ENCODE measurements around the gene TANC1.

Gene TANC1

DNA sequence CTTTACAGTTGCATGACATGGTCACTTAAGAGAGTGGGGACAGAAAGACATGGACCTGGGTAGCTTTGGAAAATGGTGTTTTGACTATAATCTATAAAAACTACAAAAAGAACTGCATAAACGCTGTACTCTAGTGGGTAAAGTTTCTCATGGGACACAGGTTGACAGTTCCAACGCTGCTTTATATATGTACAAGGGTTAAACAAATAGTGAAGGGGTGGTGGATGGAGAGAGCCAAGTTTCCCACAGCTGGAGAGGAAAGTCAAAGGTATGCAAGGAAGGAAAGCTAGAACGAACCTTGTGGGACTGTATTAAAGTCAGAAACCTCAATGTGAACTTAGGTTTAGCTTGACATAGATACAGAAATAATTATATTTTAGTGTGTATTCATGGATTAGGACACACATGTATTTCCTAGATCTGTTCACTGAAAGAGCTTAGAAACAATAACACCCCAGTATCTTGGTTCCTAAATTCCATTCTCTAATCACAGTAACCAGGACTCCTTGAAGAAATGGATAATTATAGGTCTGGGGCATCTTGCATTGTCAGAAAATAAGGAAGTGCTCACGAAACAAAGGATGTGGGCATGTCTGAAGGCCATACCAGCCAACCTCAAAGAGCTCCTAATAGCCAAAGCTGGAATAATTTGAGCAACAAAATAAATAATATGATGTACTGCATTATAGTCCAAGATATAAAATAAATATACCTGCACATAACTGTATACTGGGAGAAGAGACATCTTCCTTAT lies 28.8 kb downstream of the TANC1 start:
- TF ChIP-seq POLR2AphosphoS5 (IDR thresholded peaks at IDR 0.05; ENCODE audit: low read depth, low read length) (no peak), TAF1 (IDR thresholded peaks at IDR 0.05; ENCODE audit: borderline replicate concordance, low read depth, low read length) (no peak), POLR2A (IDR thresholded peaks at IDR 0.05; ENCODE audit: low read depth, low read length) (no peak)
- DNase-seq (ENCODE audit: insufficient read length) (no peak), FAIRE-seq (no peak)

- DNase-seq (ENCODE audit: insufficient read length) (no peak), FAIRE-seq (no peak)
- TF ChIP-seq POLR2A (IDR thresholded peaks at IDR 0.05; ENCODE audit: low read depth, low read length) = no peak
- no peak for TF ChIP-seq POLR2AphosphoS5 (IDR thresholded peaks at IDR 0.05; ENCODE audit: low read depth, low read length)
Measured at GRCh38 chr2:158998551-158999248, 30.3 kb downstream of the TANC1 start.

- FAIRE-seq (no peak), DNase-seq (ENCODE audit: insufficient read length) (no peak)
- TF ChIP-seq TAF1 (IDR thresholded peaks at IDR 0.05; ENCODE audit: borderline replicate concordance, low read depth, low read length) (no peak), POLR2A (IDR thresholded peaks at IDR 0.05; ENCODE audit: low read depth, low read length) (no peak), POLR2AphosphoS5 (IDR thresholded peaks at IDR 0.05; ENCODE audit: low read depth, low read length) (no peak)
Measured at GRCh38 chr2:158999458-158999857, 31.0 kb downstream of the TANC1 start.

DNA sequence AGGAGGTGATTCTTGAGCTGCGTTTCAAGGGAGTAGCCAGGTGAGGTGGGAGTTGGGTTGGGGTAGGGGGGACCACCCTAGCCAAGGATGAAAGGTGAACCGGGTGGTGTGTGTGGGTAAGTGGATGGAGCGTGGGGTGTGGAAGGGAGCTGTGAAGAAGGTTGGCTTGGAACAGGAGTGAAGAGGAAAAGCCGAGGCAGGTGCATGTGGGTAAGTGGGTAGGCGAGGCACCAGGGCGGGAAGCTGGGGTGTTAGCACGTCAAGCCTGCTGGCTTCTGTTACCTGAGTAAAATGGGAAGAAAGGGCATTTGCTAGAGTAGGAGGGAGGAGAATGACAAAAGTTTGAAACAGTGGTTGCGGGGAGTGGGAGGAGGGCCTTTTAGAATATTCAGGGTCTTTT lies 31.6 kb downstream of the TANC1 start:
- no peak for TF ChIP-seq POLR2A (IDR thresholded peaks at IDR 0.05; ENCODE audit: low read depth, low read length)
- no peak for TF ChIP-seq POLR2AphosphoS5 (IDR thresholded peaks at IDR 0.05; ENCODE audit: low read depth, low read length)
- TF ChIP-seq TAF1 (IDR thresholded peaks at IDR 0.05; ENCODE audit: borderline replicate concordance, low read depth, low read length) = no peak
- FAIRE-seq = no peak
- no peak for DNase-seq (ENCODE audit: insufficient read length)

- DNase-seq (ENCODE audit: insufficient read length) (no peak), FAIRE-seq (no peak)
- TF ChIP-seq TAF1 (IDR thresholded peaks at IDR 0.05; ENCODE audit: borderline replicate concordance, low read depth, low read length) (no peak), POLR2AphosphoS5 (IDR thresholded peaks at IDR 0.05; ENCODE audit: low read depth, low read length) (no peak), POLR2A (IDR thresholded peaks at IDR 0.05; ENCODE audit: low read depth, low read length) (no peak)
Measured at GRCh38 chr2:159002462-159003111, 34.1 kb downstream of the TANC1 start.

- FAIRE-seq (no peak), DNase-seq (ENCODE audit: insufficient read length) (no peak)
- TF ChIP-seq POLR2AphosphoS5 (IDR thresholded peaks at IDR 0.05; ENCODE audit: low read depth, low read length) = no peak
- no peak for TF ChIP-seq POLR2A (IDR thresholded peaks at IDR 0.05; ENCODE audit: low read depth, low read length)
- no peak for TF ChIP-seq TAF1 (IDR thresholded peaks at IDR 0.05; ENCODE audit: borderline replicate concordance, low read depth, low read length)
Measured at GRCh38 chr2:159003555-159003954, 35.1 kb downstream of the TANC1 start.

- TF ChIP-seq TAF1 (IDR thresholded peaks at IDR 0.05; ENCODE audit: borderline replicate concordance, low read depth, low read length) (no peak), POLR2A (IDR thresholded peaks at IDR 0.05; ENCODE audit: low read depth, low read length) (no peak), POLR2AphosphoS5 (IDR thresholded peaks at IDR 0.05; ENCODE audit: low read depth, low read length) (no peak)
- FAIRE-seq (no peak), DNase-seq (ENCODE audit: insufficient read length) (no peak)
Measured at GRCh38 chr2:159004849-159005248, 36.4 kb downstream of the TANC1 start.

GRCh38 chr2:159009940-159010339 lies 41.5 kb downstream of the TANC1 start:
- FAIRE-seq (no peak), DNase-seq (ENCODE audit: insufficient read length) (no peak)
- TF ChIP-seq POLR2AphosphoS5 (IDR thresholded peaks at IDR 0.05; ENCODE audit: low read depth, low read length) (no peak), TAF1 (IDR thresholded peaks at IDR 0.05; ENCODE audit: borderline replicate concordance, low read depth, low read length) (no peak), POLR2A (IDR thresholded peaks at IDR 0.05; ENCODE audit: low read depth, low read length) (no peak)

DNA sequence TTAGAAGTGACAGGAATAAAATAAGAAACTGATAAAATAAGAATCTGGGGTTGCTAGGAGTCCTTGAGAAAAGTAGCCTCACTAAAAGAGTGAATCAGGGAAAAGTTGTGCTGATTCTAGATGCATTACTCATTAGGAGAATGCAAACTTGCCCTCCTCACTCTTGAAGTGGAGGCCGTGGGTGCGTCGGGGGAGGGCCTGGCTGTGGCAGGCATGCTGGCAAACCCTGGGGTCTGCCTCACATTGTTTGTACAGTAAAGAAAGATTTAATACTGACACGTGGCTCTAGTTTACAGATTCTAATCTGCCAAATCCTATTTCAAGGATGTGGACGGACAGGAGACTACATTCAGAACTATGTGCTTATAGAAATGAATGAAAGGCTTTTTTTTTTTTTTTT lies 41.9 kb downstream of the TANC1 start:
- TF ChIP-seq POLR2A (IDR thresholded peaks at IDR 0.05; ENCODE audit: low read depth, low read length) = no peak
- TF ChIP-seq TAF1 (IDR thresholded peaks at IDR 0.05; ENCODE audit: borderline replicate concordance, low read depth, low read length) = no peak
- TF ChIP-seq POLR2AphosphoS5 (IDR thresholded peaks at IDR 0.05; ENCODE audit: low read depth, low read length) = no peak
- peak; percentile 82 for FAIRE-seq
- no peak for DNase-seq (ENCODE audit: insufficient read length)

DNA sequence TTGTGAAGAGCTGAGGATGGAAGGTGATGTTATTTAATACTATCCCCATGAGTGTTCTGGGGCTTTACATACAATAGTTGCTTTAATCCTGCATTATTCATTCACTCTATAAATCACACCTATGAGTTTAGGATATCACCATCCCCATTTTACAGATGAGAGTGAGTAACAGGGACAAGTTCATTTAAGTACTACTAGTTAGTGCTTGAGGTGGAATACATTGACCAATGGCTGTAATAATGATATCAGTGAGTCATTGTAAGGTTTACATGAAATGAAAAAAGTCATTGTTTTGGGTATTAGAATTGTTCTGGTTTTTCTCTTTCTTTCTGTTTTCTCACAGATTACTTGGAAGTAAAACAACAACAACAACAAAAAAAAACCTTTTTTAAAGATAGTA lies 42.5 kb downstream of the TANC1 start:
- DNase-seq (ENCODE audit: insufficient read length) = no peak
- TF ChIP-seq POLR2A (IDR thresholded peaks at IDR 0.05; ENCODE audit: low read depth, low read length) (no peak), POLR2AphosphoS5 (IDR thresholded peaks at IDR 0.05; ENCODE audit: low read depth, low read length) (no peak), TAF1 (IDR thresholded peaks at IDR 0.05; ENCODE audit: borderline replicate concordance, low read depth, low read length) (no peak)
- no peak for FAIRE-seq

DNA sequence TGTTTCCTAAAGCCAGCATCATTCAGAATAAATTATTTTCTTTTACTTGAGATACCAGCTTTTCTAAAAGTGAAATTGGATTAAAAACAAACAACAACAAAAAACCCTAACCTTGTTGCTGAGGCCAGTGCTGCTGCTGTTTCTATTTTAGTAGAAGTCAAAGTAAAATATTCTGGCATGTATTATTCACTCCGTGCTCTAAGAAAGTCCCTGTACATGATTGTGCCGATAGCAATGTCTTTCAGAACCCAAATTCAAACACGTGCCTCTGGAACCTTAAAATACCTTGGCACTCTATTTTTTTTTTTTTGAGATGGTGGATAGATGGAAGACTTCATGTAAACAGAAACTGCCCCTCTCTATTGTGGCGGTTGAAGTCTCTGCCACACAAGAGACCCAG lies 43.7 kb downstream of the TANC1 start:
- DNase-seq (ENCODE audit: insufficient read length) = no peak
- no peak for TF ChIP-seq POLR2A (IDR thresholded peaks at IDR 0.05; ENCODE audit: low read depth, low read length)
- TF ChIP-seq POLR2AphosphoS5 (IDR thresholded peaks at IDR 0.05; ENCODE audit: low read depth, low read length) = no peak
- TF ChIP-seq TAF1 (IDR thresholded peaks at IDR 0.05; ENCODE audit: borderline replicate concordance, low read depth, low read length) = no peak
- FAIRE-seq = no peak

Data from GM12892 (cell line).